Activated T-helper 1 cell treated with anti-CD3 and anti-CD28 coated beads, Interleukin-2, amount 50 U/mL, for 16 hours (primary cell): Measurements from ENCODE around the gene TBX15.

Source experiments
- DNase-seq, 2 donors: peaks; one replicate each; pipeline ENCODE4 v3.0.0-alpha.2; 2020; ENCODE audit warnings: low read depth in 1 of 2, low spot score in 1 of 2

Gene TBX15

GRCh38 chr1:118988186-118989005 lies at the start of gene TBX15:
Gene TBX15, minus strand, starts transcription at chr1:118988343. Its CDS starts 548 bp downstream, at chr1:118987795.
- DNase-seq = no peak

- no peak for DNase-seq
Observed at GRCh38 chr1:119034359-119034758, 46.2 kb upstream of the TBX15 start.

- no peak for DNase-seq
Observed at GRCh38 chr1:119032986-119033385, 44.8 kb upstream of the TBX15 start.

- DNase-seq = no peak
Observed at GRCh38 chr1:119027759-119028158, 39.6 kb upstream of the TBX15 start.

- no peak for DNase-seq
Observed at GRCh38 chr1:119026956-119027355, 38.8 kb upstream of the TBX15 start.

- no peak for DNase-seq
Observed at GRCh38 chr1:119015547-119015946, 27.4 kb upstream of the TBX15 start.

GRCh38 chr1:119012383-119012782 lies 24.2 kb upstream of the TBX15 start:
- DNase-seq = no peak

GRCh38 chr1:119011706-119012105 lies 23.6 kb upstream of the TBX15 start:
- no peak for DNase-seq

- no peak for DNase-seq
Observed at GRCh38 chr1:119011116-119011515, 23.0 kb upstream of the TBX15 start.

GRCh38 chr1:119010201-119010600 lies 22.1 kb upstream of the TBX15 start:
- no peak for DNase-seq

GRCh38 chr1:119009312-119009655 lies 21.1 kb upstream of the TBX15 start:
- DNase-seq = no peak

GRCh38 chr1:119008483-119009311 lies 20.6 kb upstream of the TBX15 start:
- no peak for DNase-seq

GRCh38 chr1:119007670-119008482 lies 19.7 kb upstream of the TBX15 start:
- DNase-seq = no peak

- DNase-seq = no peak
Observed at GRCh38 chr1:119007339-119007669, 19.2 kb upstream of the TBX15 start.

GRCh38 chr1:119006406-119007279 lies 18.5 kb upstream of the TBX15 start:
- no peak for DNase-seq

- DNase-seq = no peak
Observed at GRCh38 chr1:119005724-119006405, 17.7 kb upstream of the TBX15 start.

- no peak for DNase-seq
Observed at GRCh38 chr1:119004781-119005180, 16.6 kb upstream of the TBX15 start.

- no peak for DNase-seq
Observed at GRCh38 chr1:119004129-119004527, 16.0 kb upstream of the TBX15 start.

- DNase-seq = no peak
Observed at GRCh38 chr1:119003413-119004128, 15.4 kb upstream of the TBX15 start.
